ENCODE results near the gene GNLY. TPM values are rescaled to one million over a fixed set of nuclear protein-coding genes. Genes with fewer than 3 reads are reported as not detected.

GNLY gene
- total and polyA plus RNA-seq, 7 experiments from 2014 or later: 5.9 to 780 (median 13.5) TPM

DNA sequence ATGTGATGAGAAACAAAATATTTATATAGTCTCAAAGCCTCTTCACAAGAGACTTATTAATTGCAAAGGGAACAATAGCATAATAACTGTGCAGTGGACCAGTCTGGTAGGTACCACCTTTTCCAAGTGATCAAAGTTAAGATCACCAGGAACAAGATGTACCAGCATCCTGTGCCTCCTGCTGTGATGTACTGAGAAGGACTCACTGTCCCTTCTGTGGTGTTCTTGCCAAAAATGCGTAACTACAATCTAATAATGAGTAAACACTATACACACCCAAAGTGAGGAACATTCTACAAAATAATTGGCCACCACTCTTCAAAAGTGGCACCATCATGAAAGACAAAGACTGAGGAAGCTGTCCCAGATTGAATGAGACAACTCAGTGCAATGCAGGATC lies 14.5 kb downstream of the GNLY start:
- Mint-ChIP-seq H3K4me1 (peaks cover 0 to 69% (median 5%) of the 10 kb centered on the region in 7 donors), H3K4me3 (no peak overlapping the region), H3K27me3 (peaks cover 0 to 7% (median 3%) of the 10 kb centered on the region in 5 donors), H3K27ac (no peak overlapping the region), H3K9me3 (peaks cover 0 to 1% (median 0%) of the 10 kb centered on the region in 11 donors), H3K36me3 (peaks cover 0 to 1% (median 0%) of the 10 kb centered on the region in 5 donors)
- no peak for ATAC-seq
- DNase-seq: no peak
- intact Hi-C loops (cut with micrococcal nuclease): loop anchor here in 1 of 2 donors (5.0 kb wide), 1 partner anchor 329 kb away; no protein-coding TSS in a partner anchor
- no peak overlapping the region for H3K4me3 ChIP-seq (ENCODE audit: low read length)
- no peaks in the 10 kb centered on the region for H3K9me3 ChIP-seq (ENCODE audit: control insufficient read depth in 2 of 3, low read length in 3 of 3)
- H3K27me3 ChIP-seq (ENCODE audit: control insufficient read depth in 2 of 2, insufficient read depth in 2 of 2, low read length in 2 of 2): peaks cover 0 to 4% of the 10 kb centered on the region in 2 donors
- no peaks in the 10 kb centered on the region for H3K36me3 ChIP-seq (ENCODE audit: control insufficient read depth in 2 of 3, insufficient read depth in 3 of 3, low read length in 3 of 3)
- peaks cover 0 to 23% of the 10 kb centered on the region in 2 donors for H3K4me1 ChIP-seq (ENCODE audit: control insufficient read depth in 2 of 2, insufficient read depth in 2 of 2, low read length in 2 of 2)
- H3K27ac ChIP-seq (ENCODE audit: low read depth, low read length): no peak overlapping the region
- ChIA-PET CTCF (interaction anchor here (0.9 to 2.4 kb wide), 7 partner anchors 9 to 71 kb away, joined by 3 to 9 read pairs (median 4); no protein-coding TSS in a partner anchor), POLR2A (no interaction called here)

DNA sequence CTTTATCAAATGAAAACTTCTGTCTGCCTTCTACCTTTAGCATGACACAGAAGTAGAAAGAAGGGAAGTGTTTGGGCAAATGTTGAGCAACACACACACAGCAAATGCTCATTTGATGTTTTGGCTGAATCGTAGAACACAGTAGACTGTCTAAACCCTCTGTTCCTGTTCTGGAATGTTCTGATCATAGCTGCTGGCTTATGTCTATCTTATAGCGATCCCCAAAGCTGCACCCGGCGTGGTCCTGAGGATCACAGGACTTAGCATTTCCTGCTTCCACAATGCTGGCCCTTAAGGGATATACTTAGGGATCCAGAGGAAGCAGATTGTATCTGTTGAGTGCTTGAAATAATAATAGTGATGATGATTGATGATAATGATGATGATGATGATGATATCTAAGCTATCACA lies 15.2 kb downstream of the GNLY start:
- peaks cover 0 to 1% (median 0%) of the 10 kb centered on the region in 11 donors for H3K9me3 Mint-ChIP-seq
- ATAC-seq (no peak), DNase-seq (peak in 1 of 9 donors; percentile 20)
- intact Hi-C loops (cut with micrococcal nuclease): loop anchor here in 1 of 2 donors (5.0 kb wide), 1 partner anchor 328 kb away; no protein-coding TSS in a partner anchor
- Histone ChIP-seq H3K4me3 (ENCODE audit: low read length) (no peak overlapping the region), H3K4me1 (ENCODE audit: control insufficient read depth in 2 of 2, insufficient read depth in 2 of 2, low read length in 2 of 2) (peaks cover 0 to 16% of the 10 kb centered on the region in 2 donors), H3K9me3 (ENCODE audit: control insufficient read depth in 2 of 3, low read length in 3 of 3) (no peaks in the 10 kb centered on the region), H3K36me3 (ENCODE audit: control insufficient read depth in 2 of 3, insufficient read depth in 3 of 3, low read length in 3 of 3) (no peaks in the 10 kb centered on the region), H3K27ac (ENCODE audit: low read depth, low read length) (no peak overlapping the region), H3K27me3 (ENCODE audit: control insufficient read depth in 2 of 2, insufficient read depth in 2 of 2, low read length in 2 of 2) (peaks cover 0 to 4% of the 10 kb centered on the region in 2 donors)
- H3K27me3 Mint-ChIP-seq: peaks cover 0 to 7% (median 3%) of the 10 kb centered on the region in 5 donors
- peaks cover 0 to 73% (median 6%) of the 10 kb centered on the region in 7 donors for H3K4me1 Mint-ChIP-seq
- no peak overlapping the region for H3K4me3 Mint-ChIP-seq
- ChIA-PET POLR2A (no interaction called here), CTCF (interaction anchor here (0.9 to 2.4 kb wide), 7 partner anchors 10 to 288 kb away, joined by 3 to 7 read pairs (median 3); no protein-coding TSS in a partner anchor)
- H3K36me3 Mint-ChIP-seq: peaks cover 0 to 5% (median 0%) of the 10 kb centered on the region in 5 donors
- H3K27ac Mint-ChIP-seq: peak overlapping the region in 1 of 9 donors; percentile 11

DNA sequence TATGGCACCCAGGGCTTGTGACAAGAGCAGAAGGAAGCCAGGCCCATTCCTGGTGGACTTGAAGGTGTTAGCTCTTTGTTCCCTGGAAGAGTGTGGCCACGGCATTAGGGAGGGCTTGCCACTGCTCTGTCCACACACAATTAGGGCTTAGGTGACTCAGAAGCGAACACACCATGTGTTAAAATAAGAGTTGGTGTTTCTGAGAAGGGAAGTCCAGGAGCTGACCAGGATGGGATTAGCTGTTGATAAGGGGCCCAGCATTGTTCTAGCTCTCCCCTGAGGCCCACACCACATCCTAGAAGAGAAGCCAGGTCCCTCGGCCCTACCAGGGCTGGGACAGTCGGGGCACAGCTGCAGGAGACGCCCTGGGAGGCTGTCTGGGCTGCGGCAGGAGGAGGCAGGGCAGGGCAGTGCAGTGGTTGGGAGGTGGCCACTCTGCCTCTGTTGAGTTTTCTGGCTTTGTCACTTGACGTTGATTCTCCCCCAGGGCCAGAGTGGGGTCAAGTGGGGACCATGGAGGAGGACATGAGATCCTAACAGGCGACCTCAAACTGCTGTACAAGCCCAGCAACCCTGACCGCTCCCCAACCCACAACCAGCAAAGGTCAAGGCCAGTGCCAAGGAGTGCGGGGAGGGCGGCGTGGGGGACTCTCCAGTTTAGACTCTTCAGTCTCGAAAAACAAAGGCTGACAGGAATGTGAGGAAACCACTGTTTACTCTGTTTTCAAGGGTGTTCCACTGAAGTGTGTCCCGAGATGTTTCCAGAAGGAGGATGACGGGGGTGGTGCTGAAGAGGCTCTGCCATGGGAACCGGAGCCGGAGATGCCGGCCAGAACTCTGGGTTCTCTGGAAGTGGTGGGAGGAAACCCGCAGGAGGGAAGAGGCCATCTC lies 16.8 kb downstream of the GNLY start:
- ATAC-seq (no peak), DNase-seq (peak in 1 of 9 donors; percentile 20)
- ChIA-PET CTCF (interaction anchor here (1.6 to 2.4 kb wide), 2 partner anchors 35 to 74 kb away, joined by 3 to 7 read pairs; no protein-coding TSS in a partner anchor), POLR2A (no interaction called here)
- Mint-ChIP-seq H3K9me3 (no peaks in the 10 kb centered on the region), H3K27me3 (peaks cover 0 to 5% (median 3%) of the 10 kb centered on the region in 5 donors), H3K27ac (peak overlapping the region in 1 of 9 donors; percentile 58), H3K36me3 (peaks cover 0 to 5% (median 0%) of the 10 kb centered on the region in 5 donors), H3K4me1 (peaks cover 0 to 75% (median 9%) of the 10 kb centered on the region in 7 donors), H3K4me3 (no peak overlapping the region)
- no peak overlapping the region for H3K4me3 ChIP-seq (ENCODE audit: low read length)
- no peaks in the 10 kb centered on the region for H3K9me3 ChIP-seq (ENCODE audit: control insufficient read depth in 2 of 3, low read length in 3 of 3)
- no peaks in the 10 kb centered on the region for H3K36me3 ChIP-seq (ENCODE audit: control insufficient read depth in 2 of 3, insufficient read depth in 3 of 3, low read length in 3 of 3)
- H3K27ac ChIP-seq (ENCODE audit: low read depth, low read length): no peak overlapping the region
- intact Hi-C loops (cut with micrococcal nuclease): no loop called here
- peaks cover 0 to 3% of the 10 kb centered on the region in 2 donors for H3K4me1 ChIP-seq (ENCODE audit: control insufficient read depth in 2 of 2, insufficient read depth in 2 of 2, low read length in 2 of 2)
- H3K27me3 ChIP-seq (ENCODE audit: control insufficient read depth in 2 of 2, insufficient read depth in 2 of 2, low read length in 2 of 2): peaks cover 0 to 4% of the 10 kb centered on the region in 2 donors

DNA sequence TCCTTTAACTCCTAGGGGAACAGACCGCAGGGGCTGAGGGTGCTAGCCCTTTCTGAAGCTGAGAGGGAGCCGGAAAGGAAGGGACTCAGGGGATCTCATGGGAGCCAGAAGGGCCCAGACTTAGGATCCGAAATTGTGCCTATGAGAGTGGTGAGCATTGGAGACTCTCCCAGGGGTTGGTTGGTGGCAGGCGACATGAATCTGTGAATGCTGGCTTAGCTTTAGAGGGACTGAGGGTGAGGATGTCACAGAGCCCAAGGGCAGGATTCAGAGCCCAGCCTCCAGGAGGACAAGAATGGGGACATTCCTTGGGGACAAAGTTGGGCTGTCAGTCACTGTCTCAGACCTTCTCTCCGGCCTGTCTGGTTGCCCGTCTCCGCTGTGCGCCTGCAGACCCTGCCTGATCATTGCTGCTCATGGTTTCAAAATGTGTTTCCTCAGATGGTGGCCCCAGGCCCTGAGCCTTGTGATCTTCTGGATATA lies 17.5 kb downstream of the GNLY start:
- Histone ChIP-seq H3K9me3 (ENCODE audit: control insufficient read depth in 2 of 3, low read length in 3 of 3) (no peaks in the 10 kb centered on the region), H3K36me3 (ENCODE audit: control insufficient read depth in 2 of 3, insufficient read depth in 3 of 3, low read length in 3 of 3) (no peaks in the 10 kb centered on the region), H3K27me3 (ENCODE audit: control insufficient read depth in 2 of 2, insufficient read depth in 2 of 2, low read length in 2 of 2) (peaks cover 0 to 4% of the 10 kb centered on the region in 2 donors), H3K4me1 (ENCODE audit: control insufficient read depth in 2 of 2, insufficient read depth in 2 of 2, low read length in 2 of 2) (peaks cover 0 to 3% of the 10 kb centered on the region in 2 donors), H3K27ac (ENCODE audit: low read depth, low read length) (no peak overlapping the region), H3K4me3 (ENCODE audit: low read length) (no peak overlapping the region)
- Mint-ChIP-seq H3K4me1 (peaks cover 0 to 75% (median 9%) of the 10 kb centered on the region in 7 donors), H3K36me3 (peaks cover 0 to 5% (median 0%) of the 10 kb centered on the region in 5 donors), H3K4me3 (no peak overlapping the region), H3K27me3 (peaks cover 0 to 4% (median 3%) of the 10 kb centered on the region in 5 donors), H3K27ac (peak overlapping the region in 1 of 9 donors; percentile 29), H3K9me3 (no peaks in the 10 kb centered on the region)
- DNase-seq (peak in 1 of 9 donors; percentile 17), ATAC-seq (no peak)
- intact Hi-C loops (cut with micrococcal nuclease): no loop called here
- ChIA-PET CTCF (interaction anchor here (1.3 kb wide), 1 partner anchor 9 kb away, joined by 3 read pairs; no protein-coding TSS in a partner anchor), POLR2A (no interaction called here)

DNA sequence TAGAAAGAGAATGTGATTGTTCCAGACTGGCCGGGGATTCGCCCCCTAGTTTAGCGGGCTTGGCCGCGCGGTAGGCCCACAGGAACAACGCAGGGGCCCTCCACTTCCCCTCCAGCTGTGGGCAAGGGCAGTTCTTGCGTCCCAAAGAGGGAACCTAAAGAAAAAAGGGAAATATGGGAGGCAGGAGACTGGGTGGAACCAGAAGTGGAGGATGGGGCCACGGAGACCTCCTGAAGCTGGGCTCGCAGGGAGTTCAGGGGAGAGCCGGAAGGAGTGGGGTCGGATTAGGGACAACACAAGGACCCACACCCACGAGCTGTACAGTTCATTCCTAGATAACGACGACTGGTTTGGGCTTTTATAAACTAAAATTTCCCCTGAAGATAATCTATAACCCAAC lies 18.2 kb downstream of the GNLY start:
- Mint-ChIP-seq H3K36me3 (peaks cover 0 to 4% (median 0%) of the 10 kb centered on the region in 5 donors), H3K27me3 (peaks cover 0 to 3% (median under 1%) of the 10 kb centered on the region in 5 donors), H3K4me3 (no peak overlapping the region), H3K4me1 (peaks cover 0 to 69% (median 9%) of the 10 kb centered on the region in 7 donors), H3K27ac (no peak overlapping the region), H3K9me3 (no peaks in the 10 kb centered on the region)
- POLR2A ChIA-PET: no interaction called here
- H3K9me3 ChIP-seq (ENCODE audit: control insufficient read depth in 2 of 3, low read length in 3 of 3): no peaks in the 10 kb centered on the region
- no peak overlapping the region for H3K4me3 ChIP-seq (ENCODE audit: low read length)
- no peak overlapping the region for H3K27ac ChIP-seq (ENCODE audit: low read depth, low read length)
- H3K4me1 ChIP-seq (ENCODE audit: control insufficient read depth in 2 of 2, insufficient read depth in 2 of 2, low read length in 2 of 2): no peaks in the 10 kb centered on the region
- ATAC-seq: peak; percentile 31
- intact Hi-C loops (cut with micrococcal nuclease): no loop called here
- DNase-seq: peak in 1 of 9 donors; percentile 8
- H3K27me3 ChIP-seq (ENCODE audit: control insufficient read depth in 2 of 2, insufficient read depth in 2 of 2, low read length in 2 of 2): peaks cover 0 to 4% of the 10 kb centered on the region in 2 donors
- CTCF ChIA-PET: interaction anchor here (1.3 kb wide), 1 partner anchor 9 kb away, joined by 3 read pairs; no protein-coding TSS in a partner anchor
- H3K36me3 ChIP-seq (ENCODE audit: control insufficient read depth in 2 of 3, insufficient read depth in 3 of 3, low read length in 3 of 3): no peaks in the 10 kb centered on the region

DNA sequence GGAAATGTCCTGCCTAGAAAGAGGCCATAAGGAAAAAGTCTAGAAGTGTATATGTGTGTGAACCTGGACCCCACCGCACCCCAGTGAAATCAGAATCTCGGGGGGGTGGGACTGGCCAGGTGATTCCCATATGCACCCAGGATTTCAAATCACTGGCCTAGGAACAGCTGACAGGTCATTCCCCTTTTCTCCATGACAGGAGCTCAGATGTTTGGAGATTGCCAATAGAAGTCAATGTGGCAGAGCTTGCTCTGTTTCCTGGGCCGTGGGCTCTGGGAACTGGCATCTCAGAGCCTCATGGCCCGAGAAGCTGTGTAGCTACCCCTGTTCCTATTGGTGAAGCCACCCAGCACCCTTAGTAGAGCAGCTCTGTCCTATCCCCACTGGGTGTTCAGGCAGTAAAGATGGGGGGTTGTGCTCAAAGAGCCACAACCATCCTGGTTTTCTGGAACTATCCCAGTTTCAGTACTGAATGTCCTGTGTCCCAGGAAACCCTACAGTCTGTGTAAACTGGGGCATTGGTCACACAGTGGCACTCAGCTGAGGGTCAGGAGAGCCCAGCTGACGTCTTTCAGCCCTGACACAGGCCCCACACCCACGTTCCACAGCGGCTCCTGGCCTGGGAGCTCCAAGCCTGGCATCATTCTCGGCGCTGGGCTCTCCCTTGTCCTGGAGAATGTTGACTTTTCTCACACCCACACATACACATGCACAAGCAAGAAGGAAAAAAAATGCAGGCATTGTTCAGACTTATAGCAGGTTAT lies 18.9 kb downstream of the GNLY start:
- Mint-ChIP-seq H3K4me3 (no peak overlapping the region), H3K9me3 (no peaks in the 10 kb centered on the region), H3K27me3 (peaks cover 0 to 4% (median 0%) of the 10 kb centered on the region in 5 donors), H3K36me3 (peaks cover 0 to 4% (median 0%) of the 10 kb centered on the region in 5 donors), H3K4me1 (peaks cover 0 to 67% (median 9%) of the 10 kb centered on the region in 7 donors), H3K27ac (peak overlapping the region in 2 of 9 donors; percentile 26 to 40)
- no peaks in the 10 kb centered on the region for H3K36me3 ChIP-seq (ENCODE audit: control insufficient read depth in 2 of 3, insufficient read depth in 3 of 3, low read length in 3 of 3)
- no peaks in the 10 kb centered on the region for H3K27me3 ChIP-seq (ENCODE audit: control insufficient read depth in 2 of 2, insufficient read depth in 2 of 2, low read length in 2 of 2)
- CTCF ChIA-PET: interaction anchor here (1.3 kb wide), 1 partner anchor 10 kb away, joined by 3 read pairs; no protein-coding TSS in a partner anchor
- DNase-seq (peak in 1 of 9 donors; percentile 2), ATAC-seq (no peak)
- no peak overlapping the region for H3K27ac ChIP-seq (ENCODE audit: low read depth, low read length)
- no peaks in the 10 kb centered on the region for H3K4me1 ChIP-seq (ENCODE audit: control insufficient read depth in 2 of 2, insufficient read depth in 2 of 2, low read length in 2 of 2)
- POLR2A ChIA-PET: no interaction called here
- intact Hi-C loops (cut with micrococcal nuclease): no loop called here
- H3K9me3 ChIP-seq (ENCODE audit: control insufficient read depth in 2 of 3, low read length in 3 of 3): no peaks in the 10 kb centered on the region
- no peak overlapping the region for H3K4me3 ChIP-seq (ENCODE audit: low read length)
